Activated CD4-positive, alpha-beta memory T cell treated with anti-CD3 and anti-CD28 coated beads for 36 hours (primary cell): Measurements from ENCODE around the gene ITM2C. TPM values are rescaled to one million over a fixed set of nuclear protein-coding genes. Genes with fewer than 3 reads are reported as not detected.

Experiments
- CTCF ChIA-PET: fragments of 350-600 bp; sonication (Branson Sonifier 250); formaldehyde crosslinking; loops from one replicate; lab custom pipeline; 2021; ENCODE audit warnings: antibody characterized with exemption, inconsistent platforms; lab: Charles Lee
- POLR2A ChIA-PET: fragments of 350-600 bp; sonication (Branson Sonifier 250); formaldehyde crosslinking; loops from one replicate; lab custom pipeline; 2021; ENCODE audit warnings: antibody characterized with exemption; lab: Charles Lee
- DNase-seq: peaks from one replicate; pipeline ENCODE4 v3.0.0-alpha.2; 2020
- H3K27ac Mint-ChIP-seq: one replicate; pipeline ENCODE4 v1.8.0; 2021; ENCODE audit warnings: mixed read lengths
- H3K27me3 Mint-ChIP-seq: one replicate; pipeline ENCODE4 v1.8.0; 2021; ENCODE audit warnings: mixed read lengths
- H3K36me3 Mint-ChIP-seq: one replicate; pipeline ENCODE4 v1.8.0; 2021; ENCODE audit warnings: mixed read lengths
- H3K4me1 Mint-ChIP-seq: one replicate; pipeline ENCODE4 v1.8.0; 2021; ENCODE audit warnings: low read depth, mixed read lengths
- H3K4me3 Mint-ChIP-seq: one replicate; pipeline ENCODE4 v1.8.0; 2021; ENCODE audit warnings: mild to moderate bottlenecking, mixed read lengths
- H3K9me3 Mint-ChIP-seq: one replicate; pipeline ENCODE4 v1.8.0; 2021; ENCODE audit warnings: mixed read lengths
- intact Hi-C: fragments of 100-400 bp; cut with micrococcal nuclease; formaldehyde crosslinking; loops from one replicate; pipeline ENCODE4 v1.15.1; 2023
- total RNA-seq, 2 experiments: library from RNA; stranded (reverse); gene quantifications; one replicate each; pipeline ENCODE4 v1.2.3, GENCODE V29; 2021

Gene ITM2C
- total RNA-seq, 2 experiments from 2014 or later = 19.5 to 23.0 TPM

DNA sequence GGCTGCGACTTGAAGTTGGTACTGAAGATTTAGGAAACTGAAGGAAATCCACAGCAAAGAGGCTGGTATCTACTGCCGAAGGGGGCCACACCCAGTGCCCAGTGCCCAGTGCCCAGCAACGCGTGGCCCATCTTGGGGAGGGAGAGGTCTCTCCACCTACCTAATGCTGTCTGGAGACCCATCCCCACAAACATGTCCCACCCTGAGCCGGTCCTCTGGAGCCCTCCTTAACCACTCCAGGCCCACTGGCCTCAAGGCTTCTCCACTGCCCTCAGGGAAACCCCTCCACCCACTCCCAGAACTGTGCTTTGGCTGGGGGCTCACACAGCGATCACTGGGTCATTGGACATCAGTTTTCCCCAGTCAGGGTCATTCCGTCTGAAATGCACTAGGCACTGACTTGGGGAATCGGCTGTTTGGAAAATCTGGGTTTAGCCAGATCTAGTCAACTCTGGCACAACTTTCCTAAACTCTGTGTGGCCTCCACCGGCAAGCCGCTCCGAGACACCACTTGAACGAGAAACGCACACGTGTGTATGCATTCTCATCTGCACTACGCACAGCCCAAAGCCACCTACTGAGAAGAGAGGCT, 40.2 kb downstream of the ITM2C start:
- POLR2A ChIA-PET = interaction anchor here (1.0 to 1.9 kb wide), 5 partner anchors 20 to 559 kb away, joined by 3 to 12 read pairs (median 6); partner anchors contain the start of genes GPR55 and NCL
- H3K27ac Mint-ChIP-seq = peak overlapping the region; percentile 61
- H3K4me3 Mint-ChIP-seq = peak overlapping the region; percentile 33
- DNase-seq = peak; percentile 10
- no peaks in the 10 kb centered on the region for H3K9me3 Mint-ChIP-seq
- peaks cover 62% of the 10 kb centered on the region for H3K4me1 Mint-ChIP-seq
- CTCF ChIA-PET = interaction anchor here (1.0 to 18.4 kb wide), 10 partner anchors 9 to 80 kb away, joined by 3 to 313 read pairs (median 6); partner anchors contain the start of gene GPR55
- intact Hi-C loops = loop anchor here (1.0 to 5.0 kb wide), 6 partner anchors 19 to 557 kb away; partner anchors contain the start of gene NCL
- peaks cover 7% of the 10 kb centered on the region for H3K36me3 Mint-ChIP-seq
- peaks cover 23% of the 10 kb centered on the region for H3K27me3 Mint-ChIP-seq

GRCh38 chr2:230905448-230906421, 41.0 kb downstream of the ITM2C start:
- peak; percentile 95 for DNase-seq
- CTCF ChIA-PET = interaction anchor here (1.0 to 18.4 kb wide), 12 partner anchors 8 to 81 kb away, joined by 3 to 313 read pairs (median 6); partner anchors contain the start of genes GPR55 and ITM2C
- peaks cover 21% of the 10 kb centered on the region for H3K27me3 Mint-ChIP-seq
- peak overlapping the region; percentile 61 for H3K27ac Mint-ChIP-seq
- peaks cover 66% of the 10 kb centered on the region for H3K4me1 Mint-ChIP-seq
- intact Hi-C loops = loop anchor here (1.0 to 5.0 kb wide), 6 partner anchors 19 to 557 kb away; partner anchors contain the start of gene NCL
- peaks cover 11% of the 10 kb centered on the region for H3K36me3 Mint-ChIP-seq
- H3K9me3 Mint-ChIP-seq = no peaks in the 10 kb centered on the region
- POLR2A ChIA-PET = interaction anchor here (1.0 to 1.9 kb wide), 5 partner anchors 19 to 559 kb away, joined by 3 to 12 read pairs (median 6); partner anchors contain the start of genes GPR55 and NCL
- H3K4me3 Mint-ChIP-seq = peak overlapping the region; percentile 54

DNA sequence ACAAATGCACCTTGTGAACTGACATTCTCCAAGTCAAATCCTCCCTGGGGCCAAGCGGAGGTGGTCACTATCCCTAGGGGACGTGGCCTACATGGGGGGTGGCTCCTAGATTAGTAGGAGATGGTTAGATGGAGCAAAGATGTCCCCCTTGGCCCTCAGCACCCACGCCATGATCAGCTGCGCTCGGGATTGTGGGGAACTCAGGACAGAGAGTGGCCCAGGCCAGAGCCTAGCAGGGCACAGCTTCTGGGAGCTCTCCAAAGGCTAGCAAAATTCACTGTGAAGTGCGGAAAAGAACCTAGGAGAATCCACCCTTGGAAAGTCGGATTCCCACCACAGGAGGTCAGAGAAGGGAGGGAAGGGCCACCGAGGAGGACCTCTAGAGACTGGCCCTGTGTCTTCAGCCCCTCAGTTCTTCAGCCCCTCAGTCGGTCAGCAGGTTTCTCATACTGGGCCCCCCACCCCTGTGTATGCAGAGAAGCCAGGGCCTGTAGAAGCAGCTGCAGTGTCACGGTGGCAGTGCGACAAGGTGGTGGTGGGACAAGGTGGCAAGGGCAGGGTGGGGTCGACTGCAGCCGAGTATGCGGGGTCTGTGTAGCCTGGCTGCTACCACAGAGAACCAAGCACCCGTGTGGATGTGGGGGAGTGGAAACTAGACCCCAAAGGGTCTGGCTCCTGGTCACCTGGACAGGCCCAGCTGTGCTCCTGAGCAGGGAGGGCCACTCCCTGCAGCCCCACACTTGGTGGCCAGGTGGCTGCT, 41.9 kb downstream of the ITM2C start:
- H3K4me3 Mint-ChIP-seq = peak overlapping the region; percentile 54
- POLR2A ChIA-PET = interaction anchor here (1.4 to 1.5 kb wide), 2 partner anchors 19 to 558 kb away, joined by 3 to 6 read pairs; partner anchors contain the start of gene NCL
- CTCF ChIA-PET = interaction anchor here (1.0 to 18.4 kb wide), 7 partner anchors 9 to 82 kb away, joined by 3 to 313 read pairs (median 5); partner anchors contain the start of genes GPR55 and ITM2C
- H3K36me3 Mint-ChIP-seq = peaks cover 11% of the 10 kb centered on the region
- peaks cover 74% of the 10 kb centered on the region for H3K4me1 Mint-ChIP-seq
- peak; percentile 8 for DNase-seq
- intact Hi-C loops = loop anchor here (5.0 kb wide), 2 partner anchors 249 to 556 kb away; partner anchors contain the start of gene NCL
- no peak overlapping the region for H3K27ac Mint-ChIP-seq
- peaks cover 22% of the 10 kb centered on the region for H3K27me3 Mint-ChIP-seq
- no peaks in the 10 kb centered on the region for H3K9me3 Mint-ChIP-seq

- CTCF ChIA-PET = interaction anchor here (0.9 to 18.4 kb wide), 4 partner anchors 18 to 78 kb away, joined by 3 to 313 read pairs (median 37); partner anchors contain the start of gene GPR55
- DNase-seq = peak; percentile 8
- POLR2A ChIA-PET = interaction anchor here (1.2 to 3.7 kb wide), 2 partner anchors 18 to 77 kb away, joined by 6 to 18 read pairs; partner anchors contain the start of gene GPR55
- Mint-ChIP-seq H3K27me3 (peaks cover 25% of the 10 kb centered on the region), H3K4me3 (peak overlapping the region; percentile 54), H3K4me1 (peaks cover 70% of the 10 kb centered on the region), H3K27ac (peak overlapping the region; percentile 42), H3K9me3 (no peaks in the 10 kb centered on the region), H3K36me3 (peaks cover 11% of the 10 kb centered on the region)
- intact Hi-C loops = loop anchor here (1.0 to 5.0 kb wide), 6 partner anchors 12 to 555 kb away; partner anchors contain the start of gene NCL
Observed at GRCh38 chr2:230907361-230908091, 42.8 kb downstream of the ITM2C start.

DNA sequence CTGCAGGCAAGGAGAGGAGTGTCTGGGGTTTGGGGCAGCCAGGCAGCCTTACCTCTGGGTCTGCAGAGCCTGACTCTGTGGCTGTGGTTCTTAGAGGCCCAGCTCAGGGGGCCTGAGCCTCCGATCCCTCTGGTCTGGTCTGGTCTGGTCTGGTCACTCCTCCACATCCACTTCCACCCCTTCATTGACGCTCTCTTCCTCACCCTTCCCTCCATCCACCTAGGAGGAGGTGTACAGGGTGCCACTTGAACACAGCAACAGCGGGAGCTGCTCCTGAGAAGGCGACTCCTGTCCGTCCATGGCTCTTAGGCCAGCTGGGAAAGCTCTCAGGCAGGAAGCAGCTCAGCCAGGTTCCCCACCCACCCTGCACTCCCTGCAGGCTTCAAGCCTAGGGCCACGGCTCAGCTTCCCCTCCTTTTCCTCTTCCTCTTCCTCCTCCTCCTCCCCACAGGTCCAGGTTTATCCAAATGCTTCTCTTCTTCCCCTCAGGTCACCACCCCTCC, 43.4 kb downstream of the ITM2C start:
- Mint-ChIP-seq H3K9me3 (no peaks in the 10 kb centered on the region), H3K36me3 (peaks cover 11% of the 10 kb centered on the region), H3K27me3 (peaks cover 21% of the 10 kb centered on the region), H3K4me1 (peaks cover 66% of the 10 kb centered on the region), H3K27ac (peak overlapping the region; percentile 72), H3K4me3 (peak overlapping the region; percentile 54)
- POLR2A ChIA-PET = interaction anchor here (1.2 to 3.7 kb wide), 2 partner anchors 17 to 77 kb away, joined by 6 to 18 read pairs; partner anchors contain the start of gene GPR55
- DNase-seq = no peak
- CTCF ChIA-PET = interaction anchor here (0.8 to 18.4 kb wide), 7 partner anchors 10 to 145 kb away, joined by 3 to 313 read pairs (median 3); partner anchors contain the start of gene GPR55
- intact Hi-C loops = loop anchor here (1.0 to 5.0 kb wide), 6 partner anchors 11 to 554 kb away; partner anchors contain the start of gene NCL

DNA sequence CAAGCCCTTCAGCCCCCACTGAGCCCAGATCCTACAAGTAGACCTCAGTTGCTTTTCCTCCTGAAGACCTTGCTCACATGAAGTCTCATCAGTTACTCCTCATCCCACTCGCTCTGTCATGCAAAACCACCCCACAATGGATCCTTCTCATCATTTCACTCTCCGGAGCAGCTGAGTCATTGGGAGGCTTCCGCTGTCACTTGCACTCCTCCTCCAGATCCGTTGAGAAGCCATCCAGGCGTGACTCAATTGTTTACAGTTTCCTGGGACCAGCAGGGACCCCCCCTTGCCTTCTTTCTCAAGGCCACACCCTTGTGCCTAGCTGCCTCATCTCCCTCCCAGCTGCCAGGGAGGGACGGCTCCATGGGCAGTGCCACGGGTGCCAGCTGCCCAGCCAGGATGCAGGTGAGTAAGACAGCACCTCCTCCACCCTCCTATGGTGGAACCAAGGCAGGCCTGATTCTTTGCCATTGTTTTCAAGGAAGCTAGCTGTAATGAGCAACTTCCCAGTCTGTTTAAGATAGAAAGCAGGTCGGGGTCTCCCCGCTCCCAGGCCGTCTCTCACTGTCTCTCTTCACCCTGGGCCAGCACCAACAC, 44.0 kb downstream of the ITM2C start:
- intact Hi-C loops = loop anchor here (1.0 to 5.0 kb wide), 6 partner anchors 11 to 554 kb away; partner anchors contain the start of gene NCL
- peak overlapping the region; percentile 54 for H3K4me3 Mint-ChIP-seq

GRCh38 chr2:230909841-230910545, 45.3 kb downstream of the ITM2C start:
- H3K9me3 Mint-ChIP-seq = no peaks in the 10 kb centered on the region
- H3K27me3 Mint-ChIP-seq = peaks cover 20% of the 10 kb centered on the region
- POLR2A ChIA-PET = interaction anchor here (3.7 kb wide), 1 partner anchor 16 kb away, joined by 18 read pairs; the partner anchor contains the start of gene GPR55
- intact Hi-C loops = loop anchor here (2.0 to 5.0 kb wide), 4 partner anchors 43 to 552 kb away; partner anchors contain the start of gene NCL
- H3K4me3 Mint-ChIP-seq = no peak overlapping the region
- no peak for DNase-seq
- peaks cover 11% of the 10 kb centered on the region for H3K36me3 Mint-ChIP-seq
- peaks cover 55% of the 10 kb centered on the region for H3K4me1 Mint-ChIP-seq
- H3K27ac Mint-ChIP-seq = no peak overlapping the region
- CTCF ChIA-PET = interaction anchor here (1.2 to 18.4 kb wide), 3 partner anchors 7 to 86 kb away, joined by 3 to 313 read pairs (median 3); no protein-coding TSS in a partner anchor

More for the DNA sequence above, 44.0 kb downstream of the ITM2C start:
- Mint-ChIP-seq H3K27ac (peak overlapping the region; percentile 72), H3K36me3 (peaks cover 11% of the 10 kb centered on the region), H3K4me1 (peaks cover 65% of the 10 kb centered on the region), H3K27me3 (peaks cover 20% of the 10 kb centered on the region), H3K9me3 (no peaks in the 10 kb centered on the region)
- POLR2A ChIA-PET = interaction anchor here (1.2 to 3.7 kb wide), 2 partner anchors 17 to 76 kb away, joined by 6 to 18 read pairs; partner anchors contain the start of gene GPR55
- peak; percentile 90 for DNase-seq
- CTCF ChIA-PET = interaction anchor here (0.8 to 18.4 kb wide), 8 partner anchors 9 to 144 kb away, joined by 3 to 313 read pairs (median 3); partner anchors contain the start of gene GPR55

- Mint-ChIP-seq H3K36me3 (peaks cover 11% of the 10 kb centered on the region), H3K4me1 (peaks cover 51% of the 10 kb centered on the region), H3K27me3 (peaks cover 20% of the 10 kb centered on the region), H3K4me3 (no peak overlapping the region), H3K27ac (no peak overlapping the region), H3K9me3 (no peaks in the 10 kb centered on the region)
- intact Hi-C loops = loop anchor here (5.0 kb wide), 1 partner anchor 83 kb away; no protein-coding TSS in a partner anchor
- ChIA-PET POLR2A (interaction anchor here (1.0 to 3.7 kb wide), 2 partner anchors 15 to 74 kb away, joined by 3 to 18 read pairs; partner anchors contain the start of gene GPR55), CTCF (interaction anchor here (1.0 to 3.8 kb wide), 3 partner anchors 8 to 77 kb away, joined by 3 to 28 read pairs (median 5); no protein-coding TSS in a partner anchor)
- no peak for DNase-seq
Observed at GRCh38 chr2:230910546-230911177, 45.9 kb downstream of the ITM2C start.
